ENCODE results near the gene GSDMA.

- no peak for TF ChIP-seq GATA2 (IDR thresholded peaks at IDR 0.05; ENCODE audit: low read depth, low read length)
- no peak for TF ChIP-seq GATA3 (IDR thresholded peaks at IDR 0.05; ENCODE audit: low read depth, low read length)
Observed at GRCh38 chr17:40022497-40022896, 59.7 kb downstream of the GSDMA start.
